ENCODE results near the gene EMC1. TPM values are rescaled to one million over a fixed set of nuclear protein-coding genes. Genes with fewer than 3 reads are reported as not detected.
"Not testable (repeated sequence)": the region's sequence is repeated elsewhere in the genome, so short reads cannot be mapped to it uniquely, and the experiment has no call there.

The EMC1 gene
- total and polyA plus RNA-seq, 7 donors: 1.2 to 46.5 (median 19.6) TPM

- no peak overlapping the region for H3K4me3 ChIP-seq
- no peaks in the 10 kb centered on the region for H3K9me3 ChIP-seq
- TF ChIP-seq POLR2AphosphoS5 (IDR thresholded peaks at IDR 0.05): no peak
- no peak for TF ChIP-seq CTCF (IDR thresholded peaks at IDR 0.05)
- no peak for TF ChIP-seq EP300 (IDR thresholded peaks at IDR 0.05)
- TF ChIP-seq POLR2A (IDR thresholded peaks at IDR 0.05): no peak
- peaks cover 36 to 97% (median 59%) of the 10 kb centered on the region in 4 donors for H3K36me3 ChIP-seq
- H3K4me1 ChIP-seq: peaks cover 0 to 6% (median 2%) of the 10 kb centered on the region in 4 donors
- no peaks in the 10 kb centered on the region for H3K27me3 ChIP-seq
- WGBS, 2 donors: 73 to 85% methylated on average over 3 of the region's 3 CpGs
- no peak overlapping the region for H3K27ac ChIP-seq
- no peak for DNase-seq
- intact Hi-C loops (cut with DNase I): no loop called here
Observed at GRCh38 chr1:19189270-19189669, 62.1 kb downstream of the EMC1 start.

GRCh38 chr1:19187852-19188251 lies 63.5 kb downstream of the EMC1 start:
- intact Hi-C loops (cut with DNase I): no loop called here
- Histone ChIP-seq H3K27me3 (no peaks in the 10 kb centered on the region), H3K36me3 (peaks cover 37 to 97% (median 58%) of the 10 kb centered on the region in 4 donors), H3K27ac (no peak overlapping the region), H3K9me3 (no peaks in the 10 kb centered on the region), H3K4me3 (no peak overlapping the region), H3K4me1 (peaks cover 0 to 6% (median 2%) of the 10 kb centered on the region in 4 donors)
- DNase-seq: no peak
- TF ChIP-seq POLR2A (IDR thresholded peaks at IDR 0.05) (no peak), CTCF (IDR thresholded peaks at IDR 0.05) (no peak), EP300 (IDR thresholded peaks at IDR 0.05) (no peak), POLR2AphosphoS5 (IDR thresholded peaks at IDR 0.05) (no peak)

GRCh38 chr1:19186001-19186400 lies 65.3 kb downstream of the EMC1 start:
- no peak for DNase-seq
- Histone ChIP-seq H3K4me1 (peaks cover 0 to 6% (median 2%) of the 10 kb centered on the region in 4 donors), H3K9me3 (no peaks in the 10 kb centered on the region), H3K4me3 (no peak overlapping the region), H3K36me3 (peaks cover 27 to 97% (median 53%) of the 10 kb centered on the region in 4 donors), H3K27me3 (no peaks in the 10 kb centered on the region), H3K27ac (no peak overlapping the region)
- intact Hi-C loops (cut with DNase I): no loop called here
- no peak for TF ChIP-seq POLR2AphosphoS5 (IDR thresholded peaks at IDR 0.05)
- TF ChIP-seq CTCF (IDR thresholded peaks at IDR 0.05): no peak
- TF ChIP-seq EP300 (IDR thresholded peaks at IDR 0.05): no peak
- TF ChIP-seq POLR2A (IDR thresholded peaks at IDR 0.05): no peak
- WGBS, 2 donors: 83 to 89% methylated on average over 2 of the region's 2 CpGs

GRCh38 chr1:19182223-19182622 lies 69.1 kb downstream of the EMC1 start:
- Histone ChIP-seq H3K36me3 (peaks cover 31 to 100% (median 70%) of the 10 kb centered on the region in 4 donors), H3K9me3 (no peaks in the 10 kb centered on the region), H3K27ac (no peak overlapping the region), H3K4me3 (no peak overlapping the region), H3K4me1 (no peaks in the 10 kb centered on the region), H3K27me3 (no peaks in the 10 kb centered on the region)
- no peak for DNase-seq
- 98 to 99% methylated on average over 5 of the region's 5 CpGs for WGBS, 2 donors
- TF ChIP-seq POLR2A (IDR thresholded peaks at IDR 0.05) (no peak), EP300 (IDR thresholded peaks at IDR 0.05) (no peak), CTCF (IDR thresholded peaks at IDR 0.05) (no peak), POLR2AphosphoS5 (IDR thresholded peaks at IDR 0.05) (no peak)
- intact Hi-C loops (cut with DNase I): loop anchor here (5.0 kb wide), 1 partner anchor 65 kb away; no protein-coding TSS in a partner anchor

- H3K27ac ChIP-seq, H3K4me3 ChIP-seq, DNase-seq, H3K27me3 ChIP-seq, H3K4me1 ChIP-seq, H3K9me3 ChIP-seq: not testable (repeated sequence)
- intact Hi-C loops (cut with DNase I): loop anchor here (5.0 kb wide), 1 partner anchor 63 kb away; no protein-coding TSS in a partner anchor
- peaks cover 19 to 100% (median 71%) of the 10 kb centered on the region in 4 donors for H3K36me3 ChIP-seq
- 78 to 92% methylated on average over 8 of the region's 8 CpGs for WGBS, 2 donors
Observed at GRCh38 chr1:19180265-19180657, 71.1 kb downstream of the EMC1 start.
